Hepatocyte (in vitro differentiated cells): ENCODE results near the gene EPHB1. TPM values are rescaled to one million over a fixed set of nuclear protein-coding genes. Genes with fewer than 3 reads are reported as not detected.

Experiments used
- DNase-seq: peaks from one replicate; pipeline ENCODE4 v3.0.0-alpha.2; 2016; ENCODE audit warnings: low spot score
- H2AFZ ChIP-seq: fragments of 200-600 bp; sonication (generic); 2 replicates; pipeline ENCODE4 v1.6.0; 2016; ENCODE audit warnings: antibody characterized with exemption, mild to moderate bottlenecking
- H3K27ac ChIP-seq: fragments of 200-600 bp; sonication (generic); 2 replicates; pipeline ENCODE4 v1.5.1; 2016; ENCODE audit warnings: mild to moderate bottlenecking
- H3K27me3 ChIP-seq: fragments of 200-600 bp; sonication (generic); 2 replicates; pipeline ENCODE4 v1.6.1; 2016
- H3K36me3 ChIP-seq: fragments of 200-600 bp; sonication (generic); replicated peaks from 2 replicates; pipeline ENCODE4 v1.5.1; 2016; ENCODE audit warnings: low read depth; ENCODE audit not compliant: insufficient read depth
- H3K4me1 ChIP-seq: fragments of 200-600 bp; sonication (generic); 2 replicates; pipeline ENCODE4 v1.5.1; 2016; ENCODE audit warnings: mild to moderate bottlenecking, moderate library complexity; ENCODE audit not compliant: insufficient read depth
- H3K4me2 ChIP-seq: fragments of 200-600 bp; sonication (generic); 2 replicates; pipeline ENCODE4 v1.6.0; 2016
- H3K4me3 ChIP-seq: fragments of 200-600 bp; sonication (generic); 2 replicates; pipeline ENCODE4 v1.5.1; 2016; ENCODE audit warnings: mild to moderate bottlenecking
- H3K79me2 ChIP-seq: fragments of 200-600 bp; sonication (generic); 2 replicates; pipeline ENCODE4 v1.6.0; 2017; ENCODE audit warnings: mild to moderate bottlenecking
- H3K9me2 ChIP-seq: fragments of 200-600 bp; sonication (generic); replicated peaks from 2 replicates; pipeline ENCODE4 v1.6.0; 2017; ENCODE audit warnings: mild to moderate bottlenecking; ENCODE audit not compliant: insufficient read depth
- H3K9me3 ChIP-seq: fragments of 200-600 bp; sonication (generic); 2 replicates; pipeline ENCODE4 v1.5.1; 2016; ENCODE audit warnings: low read depth, mild to moderate bottlenecking
- H4K20me1 ChIP-seq: fragments of 200-600 bp; sonication (generic); 2 replicates; pipeline ENCODE4 v1.6.0; 2016; ENCODE audit warnings: mild to moderate bottlenecking; ENCODE audit not compliant: insufficient read depth, poor library complexity, severe bottlenecking
- EZH2 ChIP-seq: fragments of 200-600 bp; sonication (generic); IDR thresholded peaks from 2 replicates; pipeline ENCODE4 v1.6.1; 2016; ENCODE audit warnings: antibody characterized with exemption, mild to moderate bottlenecking, borderline replicate concordance
- EZH2phosphoT487 ChIP-seq: fragments of 200-600 bp; sonication (generic); IDR thresholded peaks from one replicate; pipeline ENCODE4 v1.6.1; 2018; ENCODE audit warnings: antibody characterized with exemption, mild to moderate bottlenecking, low read depth, moderate library complexity; ENCODE audit not compliant: unreplicated experiment, severe bottlenecking
- WGBS: methylation state at CpG from one replicate; pipeline ENCODE4 v1.1.6; 2016; ENCODE audit warnings: low lambda C conversion rate; ENCODE audit errors: missing lambda C conversion rate; 5-methylcytosine and 5-hydroxymethylcytosine counted together
- polyA plus RNA-seq: library from polyadenylated mRNA; unstranded; fragments of >200 nt; fragmentation: Nextera tagmentation; extraction: Ambion mirVana; gene quantifications from 2 replicates; pipeline ENCODE4 v1.2.1, GENCODE V29; 2016
- total RNA-seq: library from RNA; depleted of rRNA; stranded (reverse); fragments of >200 nt; gene quantifications from 2 replicates; pipeline ENCODE4 v1.2.3, GENCODE V29; 2014
- TF ChIP-seq, protein P1 (sequence below): fragments of 200-600 bp; sonication (generic); IDR thresholded peaks from 2 replicates; pipeline ENCODE4 v1.5.1; 2016; ENCODE audit warnings: antibody characterized with exemption, mild to moderate bottlenecking; ENCODE audit not compliant: poor library complexity

EPHB1 gene
- total RNA-seq (2.3 and 3.3 TPM in 2 replicates), polyA plus RNA-seq (4.5 and 5.6 TPM in 2 replicates)

DNA sequence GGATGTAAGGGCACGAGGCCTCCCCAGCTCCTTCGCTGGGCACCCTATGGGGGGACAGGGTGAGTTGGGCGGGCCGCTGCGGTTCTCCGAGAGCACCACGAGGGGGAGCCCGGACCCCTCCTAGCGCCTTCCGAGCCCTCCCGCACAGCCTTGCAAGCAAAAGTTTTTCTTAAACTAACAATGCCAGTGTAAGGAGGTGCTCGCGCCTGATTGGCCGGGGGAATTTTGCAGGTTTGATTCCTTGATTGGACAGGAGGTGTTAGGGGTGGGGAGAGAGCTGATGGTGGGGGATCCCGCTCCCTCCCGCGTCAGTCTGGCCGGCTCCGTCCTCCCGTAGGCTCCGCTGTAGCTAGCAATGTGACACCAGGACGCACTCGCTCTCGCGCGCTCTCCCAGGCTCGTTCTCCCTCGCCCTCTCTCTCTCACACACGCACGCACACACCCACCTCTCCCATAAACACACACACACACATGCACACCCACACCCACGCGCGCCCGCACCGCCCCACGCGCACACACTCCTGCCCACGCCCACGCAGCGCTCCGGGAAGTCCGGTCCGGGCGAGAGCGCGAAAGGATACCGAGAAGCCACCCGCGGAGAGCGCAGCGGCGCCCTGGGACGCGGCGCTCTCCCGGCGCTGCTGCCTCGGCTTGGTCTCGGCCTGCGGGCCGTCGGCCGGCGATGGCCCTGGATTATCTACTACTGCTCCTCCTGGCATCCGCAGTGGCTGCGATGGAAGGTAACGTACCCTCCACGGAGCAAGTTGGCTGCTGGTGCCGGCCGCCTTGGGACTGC is at the start of gene EPHB1:
Gene EPHB1 (plus strand): TSS at position 311 of the 796 bp plus-strand sequence.
- H3K79me2 ChIP-seq: no peaks in the 10 kb centered on the region
- H2AFZ ChIP-seq: peak within 1 kb of the TSS; percentile 63
- peak; percentile 92 for DNase-seq
- TF ChIP-seq EZH2phosphoT487 (peak; percentile 52), EZH2 (peak; percentile 73)
- TF ChIP-seq, protein P1, sequence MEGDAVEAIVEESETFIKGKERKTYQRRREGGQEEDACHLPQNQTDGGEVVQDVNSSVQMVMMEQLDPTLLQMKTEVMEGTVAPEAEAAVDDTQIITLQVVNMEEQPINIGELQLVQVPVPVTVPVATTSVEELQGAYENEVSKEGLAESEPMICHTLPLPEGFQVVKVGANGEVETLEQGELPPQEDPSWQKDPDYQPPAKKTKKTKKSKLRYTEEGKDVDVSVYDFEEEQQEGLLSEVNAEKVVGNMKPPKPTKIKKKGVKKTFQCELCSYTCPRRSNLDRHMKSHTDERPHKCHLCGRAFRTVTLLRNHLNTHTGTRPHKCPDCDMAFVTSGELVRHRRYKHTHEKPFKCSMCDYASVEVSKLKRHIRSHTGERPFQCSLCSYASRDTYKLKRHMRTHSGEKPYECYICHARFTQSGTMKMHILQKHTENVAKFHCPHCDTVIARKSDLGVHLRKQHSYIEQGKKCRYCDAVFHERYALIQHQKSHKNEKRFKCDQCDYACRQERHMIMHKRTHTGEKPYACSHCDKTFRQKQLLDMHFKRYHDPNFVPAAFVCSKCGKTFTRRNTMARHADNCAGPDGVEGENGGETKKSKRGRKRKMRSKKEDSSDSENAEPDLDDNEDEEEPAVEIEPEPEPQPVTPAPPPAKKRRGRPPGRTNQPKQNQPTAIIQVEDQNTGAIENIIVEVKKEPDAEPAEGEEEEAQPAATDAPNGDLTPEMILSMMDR: peak; percentile 96
- H3K27me3 ChIP-seq: peaks cover 55% of the 10 kb centered on the region
- 2% methylated on average over 67 of the region's 70 CpGs for WGBS
- H3K9me2 ChIP-seq: no peaks in the 10 kb centered on the region
- no peak within 1 kb of the TSS for H3K27ac ChIP-seq
- peak within 1 kb of the TSS; percentile 43 for H3K4me3 ChIP-seq
- no peaks in the 10 kb centered on the region for H3K9me3 ChIP-seq
- H3K4me1 ChIP-seq: no peaks in the 10 kb centered on the region
- no peaks in the 10 kb centered on the region for H4K20me1 ChIP-seq
- no peaks in the 10 kb centered on the region for H3K36me3 ChIP-seq
- peak within 1 kb of the TSS; percentile 93 for H3K4me2 ChIP-seq

DNA sequence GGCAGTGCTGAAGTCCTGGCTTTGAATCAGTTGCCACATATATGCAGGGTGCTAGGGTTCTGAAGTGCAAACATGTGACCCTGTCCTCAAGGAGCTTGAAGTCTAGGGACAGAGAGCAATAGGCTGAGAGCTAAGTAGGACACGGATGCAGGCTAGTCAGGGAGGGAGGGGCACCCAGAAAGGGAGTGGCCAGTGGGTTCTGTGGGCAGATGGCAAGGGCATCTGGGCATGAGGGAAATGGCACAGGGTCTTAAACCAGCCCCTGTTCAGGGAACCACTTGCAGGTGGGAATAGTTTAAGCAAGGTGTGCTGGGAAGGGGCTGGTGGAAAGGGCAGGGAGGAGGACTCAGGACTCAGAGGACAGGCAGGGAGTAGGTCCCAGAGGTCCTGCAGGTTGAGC is 46.4 kb upstream of the EPHB1 start:
- H3K27ac ChIP-seq: no peak overlapping the region
- H4K20me1 ChIP-seq: no peaks in the 10 kb centered on the region
- no peak overlapping the region for H3K4me3 ChIP-seq
- no peak overlapping the region for H3K4me2 ChIP-seq
- H3K79me2 ChIP-seq: no peaks in the 10 kb centered on the region
- no peak for DNase-seq
- H3K36me3 ChIP-seq: no peaks in the 10 kb centered on the region
- no peaks in the 10 kb centered on the region for H3K9me3 ChIP-seq
- no peak overlapping the region for H2AFZ ChIP-seq
- WGBS: 79% methylated on average over 1 of the region's 1 CpG
- TF ChIP-seq EZH2 (no peak), EZH2phosphoT487 (no peak)
- TF ChIP-seq, protein P1: no peak
- H3K4me1 ChIP-seq: no peaks in the 10 kb centered on the region
- H3K9me2 ChIP-seq: no peaks in the 10 kb centered on the region
- H3K27me3 ChIP-seq: no peaks in the 10 kb centered on the region

DNA sequence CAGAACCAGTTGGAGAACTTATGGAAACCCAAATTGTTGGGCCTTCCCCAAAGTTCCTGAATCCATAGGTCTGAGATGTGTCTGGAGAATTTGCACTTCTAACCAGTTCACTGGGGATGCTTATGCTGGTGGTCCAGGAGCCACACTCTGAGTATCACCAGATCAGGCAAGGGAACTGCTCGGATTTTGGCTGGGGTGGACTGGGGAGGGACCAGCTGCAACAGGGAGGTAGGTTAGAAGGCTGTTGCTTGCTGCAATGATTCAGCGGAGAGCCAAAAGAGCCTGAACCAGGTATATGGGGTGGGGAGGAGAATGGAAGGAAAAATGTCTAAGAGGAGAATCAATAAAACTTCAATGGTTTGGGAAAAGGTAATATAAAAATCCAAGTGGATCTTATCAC is 45.9 kb upstream of the EPHB1 start:
- WGBS: 86% methylated on average over 2 of the region's 2 CpGs
- Histone ChIP-seq H3K4me2 (no peak overlapping the region), H3K4me1 (no peaks in the 10 kb centered on the region), H3K27me3 (no peaks in the 10 kb centered on the region), H3K9me2 (no peaks in the 10 kb centered on the region), H4K20me1 (no peaks in the 10 kb centered on the region), H3K27ac (no peak overlapping the region), H3K4me3 (no peak overlapping the region), H3K36me3 (no peaks in the 10 kb centered on the region), H2AFZ (no peak overlapping the region), H3K79me2 (no peaks in the 10 kb centered on the region), H3K9me3 (no peaks in the 10 kb centered on the region)
- TF ChIP-seq EZH2 (no peak), EZH2phosphoT487 (no peak)
- TF ChIP-seq, protein P1: no peak
- no peak for DNase-seq
